HG03045 (cell line): ENCODE measurements around the gene PKDCC.

Source experiments
- ATAC-seq: cut with Tn5 transposase; IDR thresholded peaks from one replicate; pipeline ENCODE4 v1.9.1; 2021; ENCODE audit warnings: mild to moderate bottlenecking, moderate library complexity; ENCODE audit not compliant: unreplicated experiment

The PKDCC gene

DNA sequence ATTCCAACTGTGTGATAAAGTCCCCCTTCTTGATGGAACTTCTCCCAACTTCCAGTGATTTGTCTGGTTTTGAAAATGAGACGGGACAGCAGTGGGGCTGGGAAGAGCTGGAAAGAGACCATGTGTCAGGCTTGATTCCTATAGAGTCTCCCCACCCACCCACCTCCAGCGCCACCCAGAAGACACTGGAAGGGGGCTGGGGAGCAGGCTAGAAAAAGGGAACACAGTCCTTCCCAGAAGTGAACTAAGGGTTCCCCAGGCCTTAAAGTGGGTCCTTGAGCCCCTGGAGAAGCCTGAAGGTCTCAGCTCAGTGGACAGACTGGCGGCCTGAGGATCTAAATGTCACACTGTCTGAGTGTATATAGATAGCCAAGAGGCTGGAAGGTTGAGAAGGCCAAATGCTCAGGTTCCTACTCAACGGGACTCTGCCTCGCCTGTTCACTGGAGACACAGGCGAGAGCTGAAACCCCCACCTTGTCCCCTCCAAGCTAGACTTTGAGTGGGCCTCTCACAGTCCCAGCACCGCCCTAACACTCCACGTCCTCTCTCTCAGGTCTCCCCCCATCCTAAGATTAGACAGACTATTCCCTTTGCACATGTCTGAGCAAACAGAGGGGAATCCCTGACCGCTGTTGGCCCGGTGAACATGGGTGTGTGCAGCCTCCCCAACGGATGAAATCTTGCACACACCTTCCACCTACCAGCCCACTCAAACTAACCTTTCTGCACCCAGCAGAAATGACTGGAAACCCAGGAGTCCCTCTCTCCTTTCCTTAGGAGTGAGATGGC is 1.6 kb downstream of the PKDCC start:
- ATAC-seq: no peak

DNA sequence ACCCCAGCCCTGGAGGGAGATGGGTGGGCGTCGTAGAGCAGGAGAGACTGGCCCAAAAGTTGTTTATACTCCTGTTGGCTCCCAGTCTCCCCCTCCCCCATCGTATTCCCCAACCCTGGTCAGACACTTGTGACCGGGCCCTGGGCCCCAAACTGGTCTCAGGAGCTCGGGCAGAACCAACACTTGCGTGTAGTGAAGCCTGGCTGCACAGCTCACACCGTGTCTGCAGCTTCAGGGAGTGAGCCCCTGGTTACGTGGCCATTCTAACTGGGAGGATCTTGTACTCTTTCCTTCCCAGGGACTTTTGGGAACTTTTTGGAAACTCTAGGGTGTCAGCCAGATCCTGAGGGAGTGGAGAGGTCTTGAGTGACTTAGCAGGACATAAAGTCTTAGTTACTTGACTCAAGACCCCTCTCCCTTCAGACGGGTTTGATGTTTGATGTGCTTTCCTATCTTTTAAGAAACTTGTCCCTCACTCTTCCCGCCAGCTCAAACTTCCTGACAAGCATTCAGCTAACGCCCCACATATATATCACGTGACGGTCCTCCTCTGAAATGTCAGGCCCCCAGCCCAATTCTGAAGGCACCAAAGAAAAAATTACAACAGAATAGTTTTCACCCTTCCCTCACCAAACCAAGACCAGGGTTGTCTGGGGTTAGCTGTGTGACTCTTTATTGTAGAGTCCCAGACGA is 2.3 kb downstream of the PKDCC start:
- ATAC-seq: no peak

DNA sequence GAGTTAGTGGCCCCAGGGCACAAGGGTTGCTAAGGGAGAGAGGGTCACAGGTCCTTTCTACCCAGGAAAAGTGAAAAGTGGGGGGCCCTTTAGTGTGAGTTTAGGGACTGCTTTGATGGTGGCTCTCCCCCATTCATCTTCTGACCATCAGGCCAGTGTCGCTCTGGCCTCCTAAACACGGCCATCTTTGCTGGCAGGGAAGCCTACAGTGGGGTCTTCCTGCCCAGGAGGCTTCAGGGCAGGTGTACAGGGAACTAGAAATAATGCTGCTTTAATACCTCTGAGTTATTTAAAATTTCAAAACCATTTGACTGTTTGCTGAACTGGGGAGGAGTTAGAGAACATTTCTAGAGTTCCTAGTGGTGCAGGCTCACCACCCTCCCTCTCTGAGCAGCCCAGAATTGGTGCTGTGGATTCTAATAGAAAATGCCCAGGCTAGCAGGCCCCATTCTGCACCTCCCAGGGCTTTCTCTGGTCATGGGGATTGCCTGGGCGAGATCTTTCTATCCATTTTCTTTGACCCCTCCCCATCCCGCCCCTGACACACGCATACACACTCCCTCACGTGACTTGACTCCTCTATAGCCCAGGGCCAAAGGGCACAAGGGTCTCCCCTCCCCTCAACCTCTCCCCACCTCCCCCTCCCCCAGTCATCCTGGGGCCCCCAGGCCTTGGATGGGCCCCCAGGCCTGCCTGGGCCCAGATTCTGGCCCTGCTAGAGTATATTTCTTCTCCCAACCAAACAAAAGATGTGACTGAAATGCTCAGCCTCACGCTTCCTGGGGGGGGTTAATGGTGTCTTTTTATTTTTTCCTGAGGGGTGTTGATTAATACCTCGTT is 3.1 kb downstream of the PKDCC start:
- no peak for ATAC-seq

- no peak for ATAC-seq
Observed at GRCh38 chr2:42051543-42052235, 3.9 kb downstream of the PKDCC start.

- no peak for ATAC-seq
Observed at GRCh38 chr2:42052702-42053481, 5.1 kb downstream of the PKDCC start.

- ATAC-seq: no peak
Observed at GRCh38 chr2:42053482-42053790, 5.6 kb downstream of the PKDCC start.

GRCh38 chr2:42053791-42054701 is 6.2 kb downstream of the PKDCC start:
- no peak for ATAC-seq

GRCh38 chr2:42054714-42055430 is 7.1 kb downstream of the PKDCC start:
- no peak for ATAC-seq

DNA sequence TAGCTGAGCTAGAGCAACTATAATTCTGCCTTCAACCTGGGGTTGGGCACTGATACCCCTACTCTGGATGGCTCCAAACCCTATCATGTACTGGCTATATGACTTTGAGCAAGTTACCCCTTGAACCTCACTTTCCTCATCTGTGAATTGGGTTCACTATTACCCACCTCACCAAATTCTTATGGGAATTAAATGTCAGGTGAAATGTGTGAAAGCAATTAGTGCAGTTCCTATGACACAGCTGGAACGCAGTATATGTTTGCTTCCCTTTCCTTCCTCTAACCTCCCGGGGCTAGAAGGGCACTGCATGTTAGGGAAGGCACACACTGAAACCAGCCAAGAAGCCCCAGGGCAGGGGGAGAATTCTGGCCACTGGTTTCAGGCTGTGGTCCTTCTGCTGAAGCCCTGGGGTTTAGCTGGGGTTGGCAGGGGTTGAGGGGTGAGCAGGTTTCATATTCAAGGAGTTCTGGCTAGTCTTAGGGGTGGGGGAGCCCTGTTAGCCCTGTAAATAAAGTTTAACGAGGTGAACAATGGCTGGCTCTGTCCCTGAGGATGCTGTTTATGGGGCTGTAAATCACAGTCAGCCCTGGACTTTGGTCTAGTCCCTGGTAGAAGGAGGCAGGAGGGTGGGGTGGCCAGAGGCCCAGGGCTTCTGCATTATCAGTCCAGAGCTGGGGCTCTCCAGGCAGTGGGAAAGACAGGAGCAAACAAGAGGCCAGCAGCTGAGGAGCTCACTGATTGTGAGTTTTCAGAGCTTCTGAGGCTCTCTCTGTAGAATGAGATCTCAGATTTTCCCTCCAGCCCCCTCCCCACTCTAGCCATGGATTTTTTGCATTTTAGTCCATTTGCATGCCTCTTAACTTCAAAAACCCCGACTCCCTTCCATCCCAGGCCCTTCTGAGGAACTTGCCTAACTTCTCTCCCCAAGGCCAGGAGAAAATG is 8.0 kb downstream of the PKDCC start:
- no peak for ATAC-seq

DNA sequence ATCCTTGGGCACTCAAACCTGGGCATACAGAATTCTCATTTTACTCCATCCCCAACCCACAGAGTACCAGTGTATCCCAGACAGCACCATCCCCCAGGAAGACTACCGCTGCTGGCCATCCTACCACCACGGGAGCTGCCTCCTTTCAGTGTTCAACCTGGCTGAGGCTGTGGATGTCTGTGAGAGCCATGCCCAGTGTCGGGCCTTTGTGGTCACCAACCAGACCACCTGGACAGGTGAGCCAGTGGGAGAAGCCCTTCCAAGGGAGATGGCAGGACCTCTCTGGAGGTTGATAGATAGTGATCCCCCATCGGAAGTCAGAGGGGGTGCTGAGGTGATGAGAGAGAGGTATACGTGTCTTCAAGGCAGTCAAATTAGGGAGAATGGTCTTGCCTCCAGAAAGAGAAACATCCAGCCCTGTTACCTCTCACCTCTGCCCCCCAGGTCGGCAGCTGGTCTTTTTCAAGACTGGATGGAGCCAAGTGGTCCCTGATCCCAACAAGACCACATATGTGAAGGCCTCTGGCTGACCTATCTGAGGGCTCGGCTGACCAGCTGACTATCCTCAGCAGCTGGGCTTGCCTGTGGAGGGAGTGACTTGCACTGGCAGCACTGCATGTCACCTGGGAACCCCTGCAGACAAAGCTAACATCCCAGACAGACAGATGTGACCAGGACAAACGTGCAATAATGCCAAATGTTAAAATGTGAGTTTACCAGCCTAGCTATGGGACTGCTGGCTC is 9.5 kb downstream of the PKDCC start:
- no peak for ATAC-seq

- ATAC-seq: no peak
Observed at GRCh38 chr2:42057902-42058450, 10.2 kb downstream of the PKDCC start.

DNA sequence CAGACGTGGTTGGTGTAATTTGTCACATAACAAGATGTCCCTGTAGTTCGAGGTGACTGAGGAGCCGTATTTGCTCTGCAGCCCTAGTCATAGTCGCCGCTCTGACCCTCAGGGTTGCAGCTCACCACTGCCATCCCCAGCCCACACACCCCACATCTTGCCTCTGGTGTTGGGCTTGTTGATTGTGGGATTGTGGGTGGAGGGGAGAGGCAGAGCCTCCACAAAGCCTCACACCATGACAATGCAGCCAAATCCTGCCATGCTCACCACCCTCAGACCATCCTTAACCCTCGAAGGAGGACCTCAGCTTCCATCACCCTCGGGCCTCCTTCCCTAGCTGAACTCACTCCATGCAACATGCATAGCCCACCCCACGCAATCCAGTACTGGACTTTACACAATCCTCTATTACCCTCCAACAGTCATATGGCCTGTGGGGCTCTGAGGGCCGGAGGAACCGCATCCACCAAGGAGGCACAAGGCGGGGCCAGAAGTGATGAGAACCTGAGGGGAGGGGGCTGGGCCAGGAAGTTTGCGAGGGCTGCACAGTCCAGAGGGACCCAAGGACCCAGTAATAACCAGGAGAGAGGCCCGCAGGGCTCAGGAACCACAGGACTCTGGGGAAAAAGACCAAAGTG is 11.6 kb downstream of the PKDCC start:
- ATAC-seq: no peak

- ATAC-seq: no peak
Observed at GRCh38 chr2:42060028-42060427, 12.2 kb downstream of the PKDCC start.

DNA sequence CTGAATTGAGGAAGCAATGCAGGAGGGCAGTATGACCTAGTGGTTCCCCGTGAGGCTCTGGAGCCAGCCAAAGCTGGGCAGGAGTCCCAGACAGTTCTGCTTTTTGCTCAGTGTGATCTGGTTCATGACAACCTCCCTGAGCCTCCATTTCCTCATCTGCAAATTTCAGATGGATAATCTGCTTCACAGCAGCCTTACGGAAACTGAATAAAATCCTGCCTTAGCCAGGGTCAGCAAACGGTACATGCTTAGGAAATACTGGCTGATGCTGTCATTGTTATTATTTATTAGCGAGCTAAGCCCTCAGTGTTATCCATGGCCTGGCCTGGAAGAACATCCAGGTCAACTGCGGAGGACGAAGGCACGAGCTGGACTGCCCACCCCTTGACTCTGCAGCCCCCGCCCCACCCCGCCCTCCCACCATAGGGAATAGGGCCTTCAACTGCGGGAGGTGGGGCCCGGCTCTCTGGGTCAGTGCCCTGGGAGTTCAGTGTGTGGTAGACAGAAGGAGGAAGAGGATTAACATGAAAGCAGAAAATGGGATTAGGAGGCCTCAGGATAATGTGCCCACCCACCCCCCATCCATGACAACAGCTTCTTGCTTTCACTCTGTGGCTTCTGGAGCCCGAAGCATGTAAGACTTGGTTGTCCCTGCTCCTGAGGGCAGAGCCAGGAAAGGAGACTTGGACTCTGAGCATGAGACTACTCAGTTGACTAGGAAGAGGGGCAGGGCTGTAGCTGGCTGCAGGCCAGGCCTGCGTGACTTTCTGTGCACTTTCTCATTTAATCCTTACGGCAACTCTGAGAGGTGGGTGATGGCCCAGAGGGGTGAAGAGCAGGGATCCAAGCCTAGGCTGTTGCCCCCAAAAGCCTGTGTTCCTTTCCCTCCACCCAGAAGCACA is 13.1 kb downstream of the PKDCC start:
- no peak for ATAC-seq

- ATAC-seq: no peak
Observed at GRCh38 chr2:42061839-42062238, 14.0 kb downstream of the PKDCC start.
